IMR-90 (cell line): ENCODE results near the gene PANK3. TPM values are rescaled to one million over a fixed set of nuclear protein-coding genes. Genes with fewer than 3 reads are reported as not detected.

ENCODE experiments used
- ATAC-seq: fragments of 200-7000 bp; cut with Tn5 transposase; 2 replicates; pipeline ENCODE4 v1.9.1; 2020; ENCODE audit warnings: low read depth, mild to moderate bottlenecking, moderate library complexity
- BruUV-seq: library from RNA; stranded (reverse); fragments of 400-500 nt; replicated peaks from 2 replicates; lab custom pipeline; 2021; lab: Mats Ljungman, UMichigan
- CTCF ChIA-PET: fragments of 300-600 bp; formaldehyde crosslinking; extraction: SDS; loops from one replicate; lab custom pipeline; 2021; ENCODE audit warnings: antibody characterized with exemption; lab: Yijun Ruan, JAX
- POLR2A ChIA-PET: fragments of 300-600 bp; sonication (Branson Sonifier 250); formaldehyde crosslinking; loops from one replicate; lab custom pipeline; 2022; ENCODE audit warnings: antibody characterized with exemption; ENCODE audit not compliant: unreplicated experiment; lab: Charles Lee
- DNase-seq: peaks from one replicate; pipeline ENCODE4 v3.0.0; 2013
- H2AFZ ChIP-seq: replicated peaks from 2 replicates; pipeline ENCODE3; 2013; ENCODE audit warnings: low read length, mild to moderate bottlenecking; ENCODE audit not compliant: poor library complexity
- H2AK5ac ChIP-seq: 2 replicates; pipeline ENCODE4 v1.6.1; 2013; ENCODE audit warnings: low read depth, low read length, inconsistent platforms
- H2AK9ac ChIP-seq: replicated peaks from 2 replicates; pipeline ENCODE3; 2013; ENCODE audit warnings: mild to moderate bottlenecking, low read depth, low read length, moderate library complexity; ENCODE audit not compliant: poor library complexity
- H2BK120ac ChIP-seq: 2 replicates; pipeline ENCODE4 v1.6.1; 2013; ENCODE audit warnings: low read depth, low read length, inconsistent platforms
- H2BK15ac ChIP-seq: 3 replicates; pipeline ENCODE4 v1.6.1; 2013; ENCODE audit warnings: low read depth, low read length, inconsistent platforms
- H2BK20ac ChIP-seq: 2 replicates; pipeline ENCODE4 v1.6.1; 2013; ENCODE audit warnings: low read depth, mild to moderate bottlenecking, inconsistent platforms, low read length, moderate library complexity
- H2BK5ac ChIP-seq: 2 replicates; pipeline ENCODE4 v1.6.1; 2013; ENCODE audit warnings: mild to moderate bottlenecking, low read depth, low read length, inconsistent platforms; ENCODE audit not compliant: poor library complexity, severe bottlenecking
- H3K14ac ChIP-seq: replicated peaks from 2 replicates; pipeline ENCODE4 v1.6.1; 2013; ENCODE audit warnings: low read depth, low read length, inconsistent platforms
- H3K18ac ChIP-seq: 2 replicates; pipeline ENCODE4 v1.6.1; 2013; ENCODE audit warnings: low read depth, low read length, control low read depth
- H3K23ac ChIP-seq: 2 replicates; pipeline ENCODE4 v1.6.1; 2013; ENCODE audit warnings: low read depth, low read length, inconsistent platforms
- H3K27ac ChIP-seq: 2 replicates; pipeline ENCODE4 v1.5.1; 2013; ENCODE audit warnings: mild to moderate bottlenecking, control low read depth, low read length; ENCODE audit not compliant: insufficient read depth
- H3K27me3 ChIP-seq: 2 replicates; pipeline ENCODE4 v1.6.1; 2013; ENCODE audit warnings: low read length; ENCODE audit not compliant: control insufficient read depth, insufficient read depth
- H3K36me3 ChIP-seq: 2 replicates; pipeline ENCODE4 v1.6.1; 2013; ENCODE audit warnings: low read length, mixed read lengths; ENCODE audit not compliant: control insufficient read depth, insufficient read depth
- H3K4ac ChIP-seq: 2 replicates; pipeline ENCODE4 v1.6.1; 2013; ENCODE audit warnings: low read depth, low read length, inconsistent platforms
- H3K4me1 ChIP-seq: 2 replicates; pipeline ENCODE4 v1.6.1; 2013; ENCODE audit warnings: low read length, mixed read lengths; ENCODE audit not compliant: control insufficient read depth, insufficient read depth
- H3K4me2 ChIP-seq: 2 replicates; pipeline ENCODE4 v1.6.1; 2013; ENCODE audit warnings: low read depth, mild to moderate bottlenecking, control low read depth, low read length, moderate library complexity
- H3K4me3 ChIP-seq: 2 replicates; pipeline ENCODE4 v1.5.1; 2013; ENCODE audit warnings: low read depth, mild to moderate bottlenecking, control low read depth, low read length, moderate library complexity; ENCODE audit not compliant: insufficient read depth
- H3K56ac ChIP-seq: 2 replicates; pipeline ENCODE4 v1.6.1; 2013; ENCODE audit warnings: low read length, inconsistent platforms; ENCODE audit not compliant: insufficient read depth; ENCODE audit errors: extremely low read depth
- H3K79me1 ChIP-seq, 2 experiments: 2 replicates each; pipeline ENCODE4 v1.6.1; 2013; ENCODE audit warnings: low read length in 2 of 2, inconsistent platforms in 1 of 2, low read depth in 1 of 2
- H3K9ac ChIP-seq: 2 replicates; pipeline ENCODE4 v1.6.1; 2013; ENCODE audit warnings: low read depth, low read length, control low read depth
- H3K9me1 ChIP-seq: 2 replicates; pipeline ENCODE4 v1.6.1; 2013; ENCODE audit warnings: low read length, inconsistent platforms; ENCODE audit not compliant: insufficient read depth
- H3K9me3 ChIP-seq: 2 replicates; pipeline ENCODE4 v1.6.1; 2013; ENCODE audit warnings: low read length; ENCODE audit not compliant: control insufficient read depth, insufficient read depth
- H4K20me1 ChIP-seq: 2 replicates; pipeline ENCODE4 v1.6.1; 2013; ENCODE audit warnings: low read length, inconsistent platforms; ENCODE audit not compliant: insufficient read depth
- H4K5ac ChIP-seq: 2 replicates; pipeline ENCODE4 v1.6.1; 2013; ENCODE audit warnings: mild to moderate bottlenecking, low read depth, low read length, control low read depth
- H4K8ac ChIP-seq, 2 experiments: 2 replicates each; pipeline ENCODE4 v1.6.1; 2013; ENCODE audit warnings: low read depth in 2 of 2, low read length in 2 of 2, control low read depth in 1 of 2, inconsistent platforms in 1 of 2
- H4K91ac ChIP-seq: 2 replicates; pipeline ENCODE4 v1.6.1; 2013; ENCODE audit warnings: low read depth, low read length, inconsistent platforms; ENCODE audit not compliant: insufficient read depth
- BHLHE40 ChIP-seq: fragments of 150-350 bp; IDR thresholded peaks from 2 replicates; pipeline ENCODE4 v1.6.1; 2016; ENCODE audit warnings: mild to moderate bottlenecking, low read depth, low read length
- CEBPB ChIP-seq: IDR thresholded peaks from 2 replicates; pipeline ENCODE4 v1.6.1; 2012; ENCODE audit warnings: low read depth, low read length, improper control_type of control experiment
- CHD1 ChIP-seq: IDR thresholded peaks from 2 replicates; pipeline ENCODE4 v1.6.1; 2012; ENCODE audit warnings: low read depth, low read length, improper control_type of control experiment
- FOS ChIP-seq: fragments of 150-350 bp; IDR thresholded peaks from 2 replicates; pipeline ENCODE4 v1.6.1; 2016; ENCODE audit warnings: low read depth, low read length
- MAFK ChIP-seq: IDR thresholded peaks from 2 replicates; pipeline ENCODE4 v1.6.1; 2012; ENCODE audit warnings: low read depth, low read length, improper control_type of control experiment
- MAZ ChIP-seq: IDR thresholded peaks from 2 replicates; pipeline ENCODE4 v1.6.1; 2012; ENCODE audit warnings: low read depth, mild to moderate bottlenecking, low read length, improper control_type of control experiment, moderate library complexity, borderline replicate concordance
- MXI1 ChIP-seq: IDR thresholded peaks from 2 replicates; pipeline ENCODE4 v1.6.1; 2012; ENCODE audit warnings: low read depth, mild to moderate bottlenecking, low read length, moderate library complexity, borderline replicate concordance
- NFE2L2 ChIP-seq: fragments of 150-350 bp; IDR thresholded peaks from 2 replicates; pipeline ENCODE4 v1.6.1; 2016; ENCODE audit warnings: low read depth, mild to moderate bottlenecking, low read length
- POLR2A ChIP-seq: IDR thresholded peaks from 2 replicates; pipeline ENCODE4 v1.6.1; 2012; ENCODE audit warnings: mild to moderate bottlenecking, low read depth, low read length
- RAD21 ChIP-seq: IDR thresholded peaks from 2 replicates; pipeline ENCODE4 v1.6.1; 2012; ENCODE audit warnings: low read length, improper control_type of control experiment
- RCOR1 ChIP-seq: IDR thresholded peaks from 2 replicates; pipeline ENCODE4 v1.6.1; 2012; ENCODE audit warnings: mild to moderate bottlenecking, low read length, improper control_type of control experiment; ENCODE audit not compliant: insufficient replicate concordance
- RFX5 ChIP-seq: IDR thresholded peaks from 2 replicates; pipeline ENCODE4 v1.8.0; 2012; ENCODE audit warnings: low read depth, mild to moderate bottlenecking, low read length, moderate library complexity
- SMC3 ChIP-seq: fragments of 150-350 bp; IDR thresholded peaks from 2 replicates; pipeline ENCODE4 v1.6.1; 2016; ENCODE audit warnings: low read depth, mild to moderate bottlenecking, antibody characterized with exemption, low read length, moderate library complexity
- dilution Hi-C: fragments of 300-500 bp; cut with HindIII; formaldehyde crosslinking; loops from one replicate; pipeline ENCODE4 v1.14.3; 2018; ENCODE audit warnings: low sequenced_read_pairs; ENCODE audit not compliant: unreplicated experiment
- in situ Hi-C: fragments of 300-500 bp; cut with MboI; formaldehyde crosslinking; loops from 3 replicates; pipeline ENCODE4 v1.14.3; 2019; ENCODE audit warnings: low sequenced_read_pairs, inconsistent platforms, mixed read lengths
- intact Hi-C: fragments of 100-400 bp; cut with micrococcal nuclease; formaldehyde crosslinking; loops from 2 replicates; pipeline ENCODE4 v1.10.0; 2022
- polyA plus RNA-seq, 3 experiments: library from polyadenylated mRNA; depleted of rRNA; stranded (reverse); fragments of >200 nt; gene quantifications; 2 replicates each; pipeline ENCODE4 v1.2.3, GENCODE V29; 2012; ENCODE audit warnings: low replicate concordance in 1 of 3
- total RNA-seq: library from RNA; depleted of rRNA; stranded (reverse); fragments of >200 nt; gene quantifications from 2 replicates; pipeline ENCODE4 v1.2.3, GENCODE V29; 2012
- TF ChIP-seq, protein P1 (sequence below): fragments of 150-350 bp; IDR thresholded peaks from 2 replicates; pipeline ENCODE4 v1.6.1; 2017; ENCODE audit warnings: mild to moderate bottlenecking, antibody characterized with exemption, low read length, low read depth
- TF ChIP-seq, protein P2 (sequence below): fragments of 150-350 bp; IDR thresholded peaks from 2 replicates; pipeline ENCODE4 v1.6.1; 2016; ENCODE audit warnings: low read depth, mild to moderate bottlenecking, low read length, moderate library complexity, borderline replicate concordance
- TF ChIP-seq, protein P3 (sequence below): conservative IDR thresholded peaks from 2 replicates; pipeline ENCODE4 v1.5.1; 2012; ENCODE audit warnings: mild to moderate bottlenecking, low read depth, low read length, improper control_type of control experiment

The PANK3 gene
- total and polyA plus RNA-seq, 2 of the 4 experiments (the other 2 are of a cell fraction): 6.9 to 21.0 TPM

- H3K9me3 ChIP-seq: no peaks in the 10 kb centered on the region
- H3K56ac ChIP-seq: no peak overlapping the region
- no peaks in the 10 kb centered on the region for H3K27me3 ChIP-seq
- no peak overlapping the region for H4K91ac ChIP-seq
- no peak overlapping the region for H3K14ac ChIP-seq
- H3K4me3 ChIP-seq: no peak overlapping the region
- dilution Hi-C loops (no loop called here), intact Hi-C loops (no loop called here), in situ Hi-C loops (no loop called here)
- no peak overlapping the region for H4K5ac ChIP-seq
- no peak overlapping the region for H2AFZ ChIP-seq
- no peak overlapping the region for H2AK9ac ChIP-seq
- H4K8ac ChIP-seq: no peak overlapping the region
- H2BK120ac ChIP-seq: no peak overlapping the region
- DNase-seq (no peak), ATAC-seq (no peak)
- H3K79me1 ChIP-seq: no peaks in the 10 kb centered on the region
- H2BK5ac ChIP-seq: no peak overlapping the region
- H2BK20ac ChIP-seq: no peak overlapping the region
- BruUV-seq: no TSS peak
- H3K9ac ChIP-seq: no peak overlapping the region
- H3K4me1 ChIP-seq: no peaks in the 10 kb centered on the region
- no peaks in the 10 kb centered on the region for H3K36me3 ChIP-seq
- POLR2A ChIA-PET: no interaction called here
- no peak overlapping the region for H3K18ac ChIP-seq
- peaks cover 3% of the 10 kb centered on the region; the same call in 1 of the 2 replicates for H3K9me1 ChIP-seq
- no peak for TF ChIP-seq BHLHE40
- no peak for TF ChIP-seq CHD1
- no peak for TF ChIP-seq MXI1
- no peak for TF ChIP-seq FOS
- no peak for TF ChIP-seq MAFK
- TF ChIP-seq RCOR1: no peak
- no peak for TF ChIP-seq RAD21
- no peak for TF ChIP-seq MAZ
- TF ChIP-seq, protein P1, sequence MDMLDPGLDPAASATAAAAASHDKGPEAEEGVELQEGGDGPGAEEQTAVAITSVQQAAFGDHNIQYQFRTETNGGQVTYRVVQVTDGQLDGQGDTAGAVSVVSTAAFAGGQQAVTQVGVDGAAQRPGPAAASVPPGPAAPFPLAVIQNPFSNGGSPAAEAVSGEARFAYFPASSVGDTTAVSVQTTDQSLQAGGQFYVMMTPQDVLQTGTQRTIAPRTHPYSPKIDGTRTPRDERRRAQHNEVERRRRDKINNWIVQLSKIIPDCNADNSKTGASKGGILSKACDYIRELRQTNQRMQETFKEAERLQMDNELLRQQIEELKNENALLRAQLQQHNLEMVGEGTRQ: no peak
- no peak for TF ChIP-seq POLR2A
- TF ChIP-seq, protein P2, sequence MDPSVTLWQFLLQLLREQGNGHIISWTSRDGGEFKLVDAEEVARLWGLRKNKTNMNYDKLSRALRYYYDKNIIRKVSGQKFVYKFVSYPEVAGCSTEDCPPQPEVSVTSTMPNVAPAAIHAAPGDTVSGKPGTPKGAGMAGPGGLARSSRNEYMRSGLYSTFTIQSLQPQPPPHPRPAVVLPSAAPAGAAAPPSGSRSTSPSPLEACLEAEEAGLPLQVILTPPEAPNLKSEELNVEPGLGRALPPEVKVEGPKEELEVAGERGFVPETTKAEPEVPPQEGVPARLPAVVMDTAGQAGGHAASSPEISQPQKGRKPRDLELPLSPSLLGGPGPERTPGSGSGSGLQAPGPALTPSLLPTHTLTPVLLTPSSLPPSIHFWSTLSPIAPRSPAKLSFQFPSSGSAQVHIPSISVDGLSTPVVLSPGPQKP: no peak
- no peak for TF ChIP-seq SMC3
- no peak for TF ChIP-seq NFE2L2
- TF ChIP-seq, protein P3, sequence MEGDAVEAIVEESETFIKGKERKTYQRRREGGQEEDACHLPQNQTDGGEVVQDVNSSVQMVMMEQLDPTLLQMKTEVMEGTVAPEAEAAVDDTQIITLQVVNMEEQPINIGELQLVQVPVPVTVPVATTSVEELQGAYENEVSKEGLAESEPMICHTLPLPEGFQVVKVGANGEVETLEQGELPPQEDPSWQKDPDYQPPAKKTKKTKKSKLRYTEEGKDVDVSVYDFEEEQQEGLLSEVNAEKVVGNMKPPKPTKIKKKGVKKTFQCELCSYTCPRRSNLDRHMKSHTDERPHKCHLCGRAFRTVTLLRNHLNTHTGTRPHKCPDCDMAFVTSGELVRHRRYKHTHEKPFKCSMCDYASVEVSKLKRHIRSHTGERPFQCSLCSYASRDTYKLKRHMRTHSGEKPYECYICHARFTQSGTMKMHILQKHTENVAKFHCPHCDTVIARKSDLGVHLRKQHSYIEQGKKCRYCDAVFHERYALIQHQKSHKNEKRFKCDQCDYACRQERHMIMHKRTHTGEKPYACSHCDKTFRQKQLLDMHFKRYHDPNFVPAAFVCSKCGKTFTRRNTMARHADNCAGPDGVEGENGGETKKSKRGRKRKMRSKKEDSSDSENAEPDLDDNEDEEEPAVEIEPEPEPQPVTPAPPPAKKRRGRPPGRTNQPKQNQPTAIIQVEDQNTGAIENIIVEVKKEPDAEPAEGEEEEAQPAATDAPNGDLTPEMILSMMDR: no peak
- no peak for TF ChIP-seq RFX5
- TF ChIP-seq CEBPB: no peak
- no peak overlapping the region for H3K4me2 ChIP-seq
- no peaks in the 10 kb centered on the region for H4K20me1 ChIP-seq
- no peak overlapping the region for H3K23ac ChIP-seq
- H2AK5ac ChIP-seq: no peak overlapping the region
- no peak overlapping the region for H3K27ac ChIP-seq
- H3K4ac ChIP-seq: no peak overlapping the region
- CTCF ChIA-PET: no interaction called here
- no peak overlapping the region for H2BK15ac ChIP-seq
Observed at GRCh38 chr5:168602517-168602916, 23.3 kb upstream of the PANK3 start.
